Neural progenitor cell (in vitro differentiated cells): ENCODE measurements around the gene CARD8.

Source experiments
- EZH2phosphoT487 ChIP-seq: fragments of 200-600 bp; sonication (generic); IDR thresholded peaks from 2 replicates; pipeline ENCODE4 v1.6.1; 2017; ENCODE audit warnings: antibody characterized with exemption
- TF ChIP-seq, protein P1 (sequence below): fragments of 200-600 bp; sonication (generic); IDR thresholded peaks from 2 replicates; pipeline ENCODE4 v1.5.1; 2017; ENCODE audit warnings: antibody characterized with exemption, mild to moderate bottlenecking

GRCh38 chr19:48237057-48237456, 18.7 kb downstream of the CARD8 start:
- TF ChIP-seq, protein P1, sequence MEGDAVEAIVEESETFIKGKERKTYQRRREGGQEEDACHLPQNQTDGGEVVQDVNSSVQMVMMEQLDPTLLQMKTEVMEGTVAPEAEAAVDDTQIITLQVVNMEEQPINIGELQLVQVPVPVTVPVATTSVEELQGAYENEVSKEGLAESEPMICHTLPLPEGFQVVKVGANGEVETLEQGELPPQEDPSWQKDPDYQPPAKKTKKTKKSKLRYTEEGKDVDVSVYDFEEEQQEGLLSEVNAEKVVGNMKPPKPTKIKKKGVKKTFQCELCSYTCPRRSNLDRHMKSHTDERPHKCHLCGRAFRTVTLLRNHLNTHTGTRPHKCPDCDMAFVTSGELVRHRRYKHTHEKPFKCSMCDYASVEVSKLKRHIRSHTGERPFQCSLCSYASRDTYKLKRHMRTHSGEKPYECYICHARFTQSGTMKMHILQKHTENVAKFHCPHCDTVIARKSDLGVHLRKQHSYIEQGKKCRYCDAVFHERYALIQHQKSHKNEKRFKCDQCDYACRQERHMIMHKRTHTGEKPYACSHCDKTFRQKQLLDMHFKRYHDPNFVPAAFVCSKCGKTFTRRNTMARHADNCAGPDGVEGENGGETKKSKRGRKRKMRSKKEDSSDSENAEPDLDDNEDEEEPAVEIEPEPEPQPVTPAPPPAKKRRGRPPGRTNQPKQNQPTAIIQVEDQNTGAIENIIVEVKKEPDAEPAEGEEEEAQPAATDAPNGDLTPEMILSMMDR = no peak
- TF ChIP-seq EZH2phosphoT487 = no peak
